Kidney epithelial cell (primary cell): Measurements from ENCODE around the gene C1orf159. TPM values are rescaled to one million over a fixed set of nuclear protein-coding genes. Genes with fewer than 3 reads are reported as not detected.

Experiments
- DNase-seq: peaks from one replicate; pipeline ENCODE4 v3.0.0-alpha.2; 2010; ENCODE audit warnings: low read depth
- H3K27me3 ChIP-seq: 2 replicates; pipeline ENCODE4 v1.6.0; 2011; ENCODE audit warnings: low read length; ENCODE audit not compliant: control insufficient read depth, insufficient read depth
- H3K36me3 ChIP-seq: 2 replicates; pipeline ENCODE4 v1.5.1; 2011; ENCODE audit warnings: low read length; ENCODE audit not compliant: control insufficient read depth, insufficient read depth
- H3K4me3 ChIP-seq: 2 replicates; pipeline ENCODE4 v1.5.1; 2011; ENCODE audit warnings: low read depth, mild to moderate bottlenecking, control low read depth, low read length
- CTCF ChIP-seq: IDR thresholded peaks from 2 replicates; pipeline ENCODE4 v1.5.1; 2011; ENCODE audit warnings: mild to moderate bottlenecking, moderate library complexity, low read length, control low read depth, inconsistent platforms; ENCODE audit not compliant: insufficient read depth, poor library complexity, severe bottlenecking
- total RNA-seq: library from RNA; depleted of rRNA; stranded (reverse); fragments of >200 nt; gene quantifications from 2 replicates; pipeline ENCODE4 v1.2.3, GENCODE V29; 2015

The C1orf159 gene
- total RNA-seq, 1 donor from 2014 or later = 20.3 TPM

GRCh38 chr1:1045129-1045528 lies 70.8 kb downstream of the C1orf159 start:
- Histone ChIP-seq H3K36me3 (peaks cover 5% of the 10 kb centered on the region), H3K27me3 (no peaks in the 10 kb centered on the region), H3K4me3 (no peak overlapping the region)
- no peak for TF ChIP-seq CTCF
- DNase-seq = no peak

- TF ChIP-seq CTCF = no peak
Measured at GRCh38 chr1:1044455-1045078, 71.3 kb downstream of the C1orf159 start.

GRCh38 chr1:1043921-1044320 lies 72.0 kb downstream of the C1orf159 start:
- Histone ChIP-seq H3K4me3 (no peak overlapping the region), H3K36me3 (peaks cover 5% of the 10 kb centered on the region), H3K27me3 (no peaks in the 10 kb centered on the region)
- no peak for DNase-seq
- TF ChIP-seq CTCF = no peak

More at GRCh38 chr1:1044455-1045078, 71.3 kb downstream of the C1orf159 start:
- no peak overlapping the region for H3K4me3 ChIP-seq
- H3K36me3 ChIP-seq = peaks cover 5% of the 10 kb centered on the region
- H3K27me3 ChIP-seq = no peaks in the 10 kb centered on the region
- DNase-seq = no peak

GRCh38 chr1:1043411-1043810 lies 72.5 kb downstream of the C1orf159 start:
- no peak for TF ChIP-seq CTCF
- H3K27me3 ChIP-seq = no peaks in the 10 kb centered on the region
- no peak overlapping the region for H3K4me3 ChIP-seq
- no peak for DNase-seq
- H3K36me3 ChIP-seq = peaks cover 5% of the 10 kb centered on the region

- Histone ChIP-seq H3K36me3 (peaks cover 5% of the 10 kb centered on the region), H3K27me3 (no peaks in the 10 kb centered on the region), H3K4me3 (no peak overlapping the region)
- no peak for TF ChIP-seq CTCF
- no peak for DNase-seq
Measured at GRCh38 chr1:1042835-1043234, 73.1 kb downstream of the C1orf159 start.

- TF ChIP-seq CTCF = no peak
- DNase-seq = no peak
- Histone ChIP-seq H3K4me3 (no peak overlapping the region), H3K27me3 (no peaks in the 10 kb centered on the region), H3K36me3 (peaks cover 5% of the 10 kb centered on the region)
Measured at GRCh38 chr1:1041873-1042272, 74.0 kb downstream of the C1orf159 start.
